Measurements from ENCODE around the gene SEMA3B.

The SEMA3B gene

DNA sequence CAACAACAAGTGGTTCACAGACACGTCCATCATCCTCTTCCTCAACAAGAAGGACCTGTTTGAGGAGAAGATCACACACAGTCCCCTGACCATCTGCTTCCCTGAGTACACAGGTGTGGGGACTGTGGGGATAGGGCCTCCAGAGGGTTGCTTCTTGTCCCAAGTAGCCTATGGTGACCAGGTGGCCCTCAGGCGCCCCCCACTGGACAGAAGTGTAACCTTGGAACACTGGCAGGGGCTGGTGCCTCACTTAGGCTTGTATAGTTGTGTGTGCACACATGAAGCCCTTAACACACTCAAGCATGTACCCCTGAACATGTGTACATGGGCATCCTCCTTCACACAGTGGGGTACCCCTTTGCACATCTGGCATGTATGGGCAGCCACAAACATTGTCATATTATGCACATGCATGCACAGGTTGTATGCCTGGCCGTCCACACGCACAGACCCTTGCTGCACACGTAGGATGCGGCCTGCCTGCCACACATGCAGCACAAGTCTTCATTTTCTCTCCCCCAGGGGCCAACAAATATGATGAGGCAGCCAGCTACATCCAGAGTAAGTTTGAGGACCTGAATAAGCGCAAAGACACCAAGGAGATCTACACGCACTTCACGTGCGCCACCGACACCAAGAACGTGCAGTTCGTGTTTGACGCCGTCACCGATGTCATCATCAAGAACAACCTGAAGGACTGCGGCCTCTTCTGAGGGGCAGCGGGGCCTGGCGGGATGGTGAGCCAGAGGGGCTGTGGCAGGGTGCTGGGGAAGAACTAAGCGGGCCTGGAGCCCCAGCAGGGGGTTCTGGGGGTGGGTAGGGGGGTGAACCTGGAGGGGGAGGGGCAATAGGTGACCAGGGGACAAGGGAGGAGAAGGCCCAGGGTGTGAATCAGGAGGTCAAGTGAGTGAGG is 11.7 kb upstream of the SEMA3B start:
- TF ChIP-seq, protein P1, sequence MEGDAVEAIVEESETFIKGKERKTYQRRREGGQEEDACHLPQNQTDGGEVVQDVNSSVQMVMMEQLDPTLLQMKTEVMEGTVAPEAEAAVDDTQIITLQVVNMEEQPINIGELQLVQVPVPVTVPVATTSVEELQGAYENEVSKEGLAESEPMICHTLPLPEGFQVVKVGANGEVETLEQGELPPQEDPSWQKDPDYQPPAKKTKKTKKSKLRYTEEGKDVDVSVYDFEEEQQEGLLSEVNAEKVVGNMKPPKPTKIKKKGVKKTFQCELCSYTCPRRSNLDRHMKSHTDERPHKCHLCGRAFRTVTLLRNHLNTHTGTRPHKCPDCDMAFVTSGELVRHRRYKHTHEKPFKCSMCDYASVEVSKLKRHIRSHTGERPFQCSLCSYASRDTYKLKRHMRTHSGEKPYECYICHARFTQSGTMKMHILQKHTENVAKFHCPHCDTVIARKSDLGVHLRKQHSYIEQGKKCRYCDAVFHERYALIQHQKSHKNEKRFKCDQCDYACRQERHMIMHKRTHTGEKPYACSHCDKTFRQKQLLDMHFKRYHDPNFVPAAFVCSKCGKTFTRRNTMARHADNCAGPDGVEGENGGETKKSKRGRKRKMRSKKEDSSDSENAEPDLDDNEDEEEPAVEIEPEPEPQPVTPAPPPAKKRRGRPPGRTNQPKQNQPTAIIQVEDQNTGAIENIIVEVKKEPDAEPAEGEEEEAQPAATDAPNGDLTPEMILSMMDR (IDR thresholded peaks at IDR 0.05), result peak; percentile 56

DNA sequence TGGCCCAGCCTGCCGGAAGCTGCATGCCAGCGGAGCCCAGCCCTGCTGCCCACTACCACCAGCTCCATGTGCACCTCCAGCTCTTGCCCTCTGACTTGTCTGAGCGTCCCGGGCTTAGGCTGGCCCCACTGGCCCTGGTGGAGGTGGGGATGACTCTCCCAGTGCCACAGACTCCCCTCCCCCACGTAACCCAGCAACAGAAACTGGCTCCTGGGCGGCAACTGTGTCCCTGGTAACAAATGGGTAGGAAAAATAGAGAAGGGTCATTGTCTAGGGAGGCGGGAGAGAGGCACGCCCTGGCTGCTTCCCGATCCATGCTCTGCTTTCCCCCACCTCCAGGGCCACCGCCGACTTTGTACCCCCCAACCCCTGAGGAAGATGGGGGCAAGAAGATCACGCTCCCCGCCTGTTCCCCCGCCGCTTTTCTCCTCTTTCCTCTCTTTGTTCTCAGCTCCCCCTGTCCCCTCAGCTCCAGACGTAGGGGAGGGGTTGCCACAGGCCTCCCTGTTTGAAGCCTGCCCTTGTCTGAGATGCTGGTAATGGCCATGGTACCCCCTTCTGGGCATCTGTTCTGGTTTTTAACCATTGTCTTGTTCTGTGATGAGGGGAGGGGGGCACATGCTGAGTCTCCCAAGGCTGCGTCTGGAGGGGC is 10.8 kb upstream of the SEMA3B start:
- TF ChIP-seq, protein P1 (IDR thresholded peaks at IDR 0.05), result no peak

DNA sequence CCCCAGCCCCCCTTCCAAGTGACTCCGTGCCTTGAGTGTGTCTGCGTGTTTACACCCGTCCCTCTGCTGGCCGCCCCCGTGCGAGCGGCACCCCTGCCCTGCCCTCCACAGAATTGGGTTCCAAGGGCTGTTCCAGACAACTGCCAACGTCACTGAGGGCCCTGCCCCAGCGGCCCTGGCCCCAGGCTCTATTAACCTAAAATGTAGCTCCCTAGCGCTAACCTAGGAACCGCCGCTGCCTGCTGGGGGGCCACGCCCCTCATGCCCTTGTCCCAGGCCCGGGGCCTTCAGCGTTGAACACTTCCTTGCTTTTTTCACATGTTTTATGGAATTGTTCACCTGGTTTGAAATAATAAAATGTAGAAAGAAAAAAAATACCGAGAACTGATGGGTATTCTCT is 10.0 kb upstream of the SEMA3B start:
- TF ChIP-seq, protein P1 (IDR thresholded peaks at IDR 0.05), result no peak

DNA sequence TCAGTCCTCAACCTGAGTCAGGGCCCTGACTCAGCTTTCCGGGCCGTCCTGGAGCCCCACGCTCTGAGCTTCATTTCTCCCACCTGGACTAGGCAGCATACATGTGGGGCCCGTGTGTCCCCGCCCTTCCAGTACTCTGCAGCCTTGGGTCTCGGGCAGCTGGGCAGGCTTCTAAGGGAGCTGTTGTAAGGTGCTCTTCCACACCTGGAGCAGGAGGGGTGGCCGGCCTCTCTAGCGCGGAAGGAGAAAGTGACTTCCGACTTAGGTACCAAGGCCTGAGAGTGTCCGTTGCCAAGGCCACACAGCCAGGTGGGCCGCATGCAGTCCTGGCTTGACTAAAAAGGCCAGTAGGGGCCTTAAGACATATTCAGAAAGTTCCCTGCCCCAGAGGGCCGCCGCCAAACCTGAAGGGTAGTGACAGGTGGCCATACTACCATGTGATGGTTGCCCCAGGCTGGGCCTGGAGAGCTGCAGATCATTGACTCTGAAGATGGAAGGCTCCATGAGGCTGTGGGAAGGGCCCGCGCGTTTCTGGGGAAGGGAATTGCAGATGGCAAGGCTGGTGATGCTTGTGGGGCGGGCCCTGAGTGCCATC is 9.4 kb upstream of the SEMA3B start:
- TF ChIP-seq, protein P1 (IDR thresholded peaks at IDR 0.05), result no peak

DNA sequence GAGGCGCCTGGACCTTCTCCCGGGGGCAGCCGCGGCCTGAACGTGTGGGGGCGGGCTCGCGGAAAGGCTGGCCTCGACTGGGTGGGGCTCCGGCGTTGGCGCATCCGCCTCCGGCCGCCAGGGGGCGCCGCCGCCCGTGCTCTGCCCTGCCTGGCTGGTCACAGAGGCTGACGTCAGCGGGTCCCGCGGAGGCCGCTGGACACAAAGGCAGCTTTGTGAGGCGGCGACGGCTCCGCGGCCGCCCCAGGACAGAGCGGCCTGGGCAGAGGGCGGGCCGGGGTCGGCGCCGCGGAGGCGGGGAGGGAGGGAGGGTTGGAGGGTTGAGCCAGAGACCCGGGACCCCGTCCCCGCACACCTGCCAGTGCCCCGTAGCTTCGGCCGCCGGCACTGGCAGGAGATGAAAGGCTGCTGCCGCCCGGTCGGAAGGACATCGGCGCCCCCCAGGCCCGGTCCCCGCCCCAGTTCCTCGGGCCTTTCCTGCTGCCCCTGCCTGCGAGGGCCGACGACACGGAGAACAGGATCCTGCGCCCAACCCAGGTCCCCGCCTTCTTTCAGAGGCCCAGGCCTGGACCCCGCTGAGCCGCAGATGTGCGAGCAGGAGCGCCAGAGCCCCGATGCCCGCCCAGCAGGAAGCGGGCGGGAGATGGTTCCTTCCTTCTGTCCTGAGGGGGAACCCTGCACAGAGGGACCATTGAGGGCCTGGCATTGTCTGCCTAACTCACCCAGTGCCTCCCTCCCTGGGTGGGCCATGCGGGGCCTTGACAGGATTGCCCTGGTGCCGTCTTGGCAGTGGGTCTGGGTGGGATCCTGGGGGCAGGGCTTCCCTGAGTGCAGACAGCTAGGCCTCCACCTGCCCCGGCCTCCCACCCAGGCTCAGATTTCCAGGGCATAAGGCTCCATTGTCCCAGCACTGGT is 8.7 kb upstream of the SEMA3B start:
- TF ChIP-seq, protein P1 (IDR thresholded peaks at IDR 0.05), result peak; percentile 98

DNA sequence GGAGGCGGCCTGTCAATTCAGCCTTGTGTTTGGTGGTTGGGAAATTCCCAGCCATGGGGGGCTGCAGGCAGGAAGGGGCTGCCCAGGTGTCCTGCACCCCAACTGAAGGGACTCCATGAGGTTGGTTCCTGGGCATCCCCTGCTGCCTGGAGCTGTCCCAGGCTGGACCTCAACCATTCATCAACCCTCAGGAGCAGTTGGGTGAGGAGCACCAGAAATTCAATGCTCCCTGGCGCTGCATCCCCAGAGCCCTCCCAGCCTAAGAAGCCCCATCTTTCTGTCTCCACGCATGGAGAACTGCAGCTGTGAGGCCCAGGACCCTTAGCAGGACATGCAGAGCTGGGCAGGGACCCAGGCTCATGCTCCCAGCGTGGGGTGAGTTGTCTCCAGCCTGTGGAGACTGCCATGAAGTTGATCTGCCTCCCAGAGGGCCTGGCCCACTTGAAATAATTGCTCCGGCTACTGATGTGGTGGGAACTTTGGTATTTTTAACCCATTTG is 8.0 kb upstream of the SEMA3B start:
- TF ChIP-seq, protein P1 (IDR thresholded peaks at IDR 0.05), result no peak

DNA sequence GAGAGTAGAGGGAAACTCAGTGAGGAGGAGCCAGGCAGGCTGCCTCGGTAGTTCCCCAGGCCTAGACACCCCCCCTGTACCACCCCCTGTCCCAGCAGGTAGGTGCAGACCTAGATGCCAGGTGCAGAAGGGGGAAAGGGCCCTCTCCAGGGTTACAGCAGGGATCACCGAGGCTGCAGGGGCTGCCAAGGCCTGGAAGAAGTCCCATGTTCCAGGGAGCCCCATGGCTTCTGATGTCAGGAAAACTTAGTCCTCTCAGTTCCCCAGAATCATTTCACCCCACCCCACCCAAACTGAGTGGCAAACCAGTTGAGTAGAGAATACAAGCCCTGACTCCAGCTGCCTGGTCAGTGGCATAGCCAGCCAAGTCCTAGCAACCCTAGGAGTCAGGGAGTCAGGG is 7.4 kb upstream of the SEMA3B start:
- TF ChIP-seq, protein P1 (IDR thresholded peaks at IDR 0.05), result no peak

Measured in LNCAP (cell line).